HG03521 (cell line): ENCODE measurements around the gene FAH.

Experiments used
- ATAC-seq: cut with Tn5 transposase; IDR thresholded peaks from one replicate; pipeline ENCODE4 v1.9.1; 2021; ENCODE audit warnings: mild to moderate bottlenecking, moderate library complexity; ENCODE audit not compliant: unreplicated experiment

FAH gene

DNA sequence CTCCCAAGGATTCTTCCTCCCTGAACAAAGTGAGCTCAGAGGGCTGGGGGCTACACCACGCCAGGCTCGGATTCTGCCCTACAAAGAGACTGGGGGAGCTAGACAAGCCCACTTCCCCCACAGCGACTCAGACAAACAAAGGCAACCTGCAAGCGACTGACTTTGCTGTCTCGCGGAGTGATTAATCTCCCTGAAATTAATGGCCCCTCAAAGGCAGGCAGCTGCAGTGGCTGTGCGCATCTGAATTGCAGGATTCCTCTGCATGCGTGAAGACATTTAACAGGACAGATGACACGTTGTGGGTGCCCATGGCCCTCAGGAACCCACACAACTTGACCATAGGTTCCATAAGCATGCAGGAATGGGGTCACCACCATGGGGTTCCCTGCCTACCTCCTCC, 80.8 kb downstream of the FAH start:
- no peak for ATAC-seq

DNA sequence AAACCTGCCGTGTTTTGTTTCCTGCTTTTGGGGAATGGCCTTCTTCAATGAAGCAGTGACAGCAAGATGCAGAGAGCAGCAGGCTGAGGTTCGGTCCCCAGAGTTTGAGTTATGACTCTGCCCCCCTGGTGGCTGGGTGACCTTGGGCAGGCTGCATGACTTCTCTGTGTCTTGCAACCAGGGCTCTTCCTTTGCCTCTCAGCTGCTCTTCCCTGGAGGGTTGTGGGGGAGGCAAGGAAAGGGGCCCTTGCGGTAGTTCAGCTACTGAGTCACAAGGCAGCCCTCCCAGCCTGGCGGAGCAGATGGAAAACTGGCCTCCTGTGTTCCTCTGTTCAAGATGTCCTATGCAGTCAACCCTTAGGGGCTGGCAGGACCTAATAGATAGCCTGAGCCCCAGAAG, 82.1 kb downstream of the FAH start:
- ATAC-seq, result no peak
